BE2C (cell line): ENCODE data around the gene MYO7B.

Experiments
- DNase-seq: peaks from one replicate; pipeline ENCODE4 v3.0.0-alpha.2; 2020
- H3K27me3 ChIP-seq: fragments of 250-450 bp; sonication (Bioruptor Pico); 2 replicates; pipeline ENCODE4 v1.5.1; 2020; ENCODE audit warnings: mild to moderate bottlenecking
- H3K36me3 ChIP-seq: fragments of 250-450 bp; sonication (Bioruptor Pico); 2 replicates; pipeline ENCODE4 v1.5.1; 2020; ENCODE audit warnings: mild to moderate bottlenecking
- H3K4me1 ChIP-seq: fragments of 250-450 bp; sonication (Bioruptor Pico); 2 replicates; pipeline ENCODE4 v1.5.1; 2020
- H3K4me3 ChIP-seq: 2 replicates; pipeline ENCODE4 v1.5.1; 2011; ENCODE audit warnings: low read depth, low read length
- H3K9me3 ChIP-seq: fragments of 250-450 bp; sonication (Bioruptor Pico); 2 replicates; pipeline ENCODE4 v1.5.1; 2020
- CTCF ChIP-seq: IDR thresholded peaks from 2 replicates; pipeline ENCODE4 v1.5.1; 2012; ENCODE audit warnings: mild to moderate bottlenecking, low read depth, low read length

Gene MYO7B

DNA sequence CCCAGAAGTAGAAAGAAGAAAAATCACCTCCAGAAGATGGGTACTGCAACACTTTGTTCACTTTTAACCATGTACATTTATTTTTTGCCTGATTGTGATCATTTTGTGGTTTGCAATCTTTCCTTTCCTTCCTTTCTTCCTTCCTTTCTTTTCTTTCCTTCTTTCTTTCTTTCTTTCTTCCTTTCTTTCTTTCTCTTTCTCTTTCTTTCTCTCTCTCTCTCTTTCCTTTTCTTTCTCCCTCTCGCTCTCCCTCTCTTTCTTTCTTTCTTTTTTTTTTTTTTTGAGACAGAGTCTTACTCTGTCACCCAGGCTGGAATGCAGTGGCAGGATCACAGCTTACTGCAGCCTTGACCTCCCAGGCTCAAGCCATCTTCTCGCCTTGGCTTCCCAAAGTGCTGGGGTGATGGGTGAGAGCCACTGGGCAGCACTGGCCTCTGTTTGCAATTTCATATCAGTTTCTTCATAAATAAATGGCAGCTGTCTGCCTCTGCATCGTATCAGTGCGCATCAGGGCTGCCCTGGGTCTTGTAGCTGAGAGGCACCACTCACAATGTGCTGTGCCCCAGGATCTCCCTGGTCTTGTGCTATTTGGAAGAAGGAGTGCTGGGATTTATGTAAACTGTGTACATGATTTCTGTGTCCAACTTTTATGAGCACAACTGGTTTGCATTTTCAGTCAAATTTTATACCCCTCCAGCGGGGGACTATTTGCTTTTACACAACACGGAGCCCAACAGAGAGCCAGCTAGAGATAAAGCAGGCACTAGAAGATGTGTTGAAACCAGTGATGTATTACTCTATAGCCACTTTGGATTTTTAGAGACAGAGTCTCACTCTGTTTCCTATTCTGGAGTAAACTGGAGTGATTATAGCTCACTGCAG is 146.7 kb downstream of the MYO7B start:
- no peak for DNase-seq
- H3K27me3 ChIP-seq, result no peaks in the 10 kb centered on the region
- H3K4me1 ChIP-seq, result no peaks in the 10 kb centered on the region
- H3K36me3 ChIP-seq, result no peaks in the 10 kb centered on the region
- no peaks in the 10 kb centered on the region for H3K9me3 ChIP-seq
- H3K4me3 ChIP-seq, result no peak overlapping the region
- TF ChIP-seq CTCF, result no peak

DNA sequence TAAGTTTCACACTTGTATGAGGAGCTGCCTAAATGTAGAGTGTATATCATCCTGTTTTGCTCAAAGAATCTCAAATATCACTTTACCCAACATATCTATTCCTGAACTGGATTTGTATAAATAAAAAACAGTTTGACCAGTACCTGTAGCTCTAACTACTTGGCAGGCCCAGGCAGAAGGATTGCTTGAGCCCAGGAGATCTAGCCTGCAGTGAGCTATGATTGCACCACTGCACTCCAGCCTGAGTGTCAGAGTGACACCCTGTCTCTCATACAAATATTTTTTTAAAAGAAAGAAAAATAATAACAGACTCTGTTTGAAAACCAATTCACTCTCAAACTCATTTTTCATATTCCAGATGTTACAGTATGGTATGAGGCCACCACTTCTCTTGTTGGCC is 147.6 kb downstream of the MYO7B start:
- H3K27me3 ChIP-seq, result no peaks in the 10 kb centered on the region
- H3K4me3 ChIP-seq, result no peak overlapping the region
- no peaks in the 10 kb centered on the region for H3K4me1 ChIP-seq
- H3K36me3 ChIP-seq, result no peaks in the 10 kb centered on the region
- no peak for TF ChIP-seq CTCF
- no peaks in the 10 kb centered on the region for H3K9me3 ChIP-seq
- no peak for DNase-seq

- no peak for DNase-seq
- no peak for TF ChIP-seq CTCF
- Histone ChIP-seq H3K9me3 (no peaks in the 10 kb centered on the region), H3K36me3 (no peaks in the 10 kb centered on the region), H3K4me3 (no peak overlapping the region), H3K27me3 (no peaks in the 10 kb centered on the region), H3K4me1 (no peaks in the 10 kb centered on the region)
Observed at GRCh38 chr2:127683757-127684156, 148.3 kb downstream of the MYO7B start.

DNA sequence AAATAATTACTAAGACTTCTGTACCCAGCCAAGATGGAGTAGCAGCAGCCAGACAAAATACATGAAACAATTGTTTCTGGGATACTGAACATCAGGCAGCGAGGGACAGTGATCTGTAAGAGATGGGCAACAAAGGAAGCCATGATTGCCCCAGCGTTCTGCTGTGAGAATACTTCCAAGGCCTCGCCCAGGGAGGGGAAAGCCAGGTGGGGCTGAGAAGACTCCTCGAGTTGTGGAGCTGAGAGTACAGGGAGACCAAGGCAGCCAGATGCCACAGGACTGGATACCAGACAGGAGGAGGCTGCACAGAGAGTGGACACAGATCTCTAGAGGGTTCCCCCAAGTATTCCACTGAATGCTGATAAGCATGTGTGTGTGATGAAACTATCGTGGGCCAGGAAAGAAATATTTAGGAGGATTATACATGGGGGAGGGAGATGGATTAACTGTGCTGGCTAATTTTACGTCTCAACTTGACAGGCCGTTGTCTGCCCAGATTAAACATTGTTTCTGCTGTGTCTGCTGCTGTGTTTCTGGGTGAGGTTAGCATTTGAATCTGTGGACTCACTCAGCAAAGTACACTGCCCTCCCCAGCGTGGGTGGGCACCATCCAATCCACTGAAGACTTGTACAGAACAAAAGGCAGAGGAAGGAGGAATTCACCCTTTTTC is 150.1 kb downstream of the MYO7B start:
- Histone ChIP-seq H3K4me3 (no peak overlapping the region), H3K9me3 (no peaks in the 10 kb centered on the region), H3K27me3 (no peaks in the 10 kb centered on the region), H3K36me3 (no peaks in the 10 kb centered on the region), H3K4me1 (no peaks in the 10 kb centered on the region)
- no peak for TF ChIP-seq CTCF
- DNase-seq, result no peak
